Activated CD4-positive, alpha-beta T cell treated with anti-CD3 and anti-CD28 coated beads for 48 hours (primary cell): ENCODE data around the gene RAB11FIP3.

Source experiments
- DNase-seq: peaks from one replicate; pipeline ENCODE4 v3.0.0-alpha.2; 2020

RAB11FIP3 gene

DNA sequence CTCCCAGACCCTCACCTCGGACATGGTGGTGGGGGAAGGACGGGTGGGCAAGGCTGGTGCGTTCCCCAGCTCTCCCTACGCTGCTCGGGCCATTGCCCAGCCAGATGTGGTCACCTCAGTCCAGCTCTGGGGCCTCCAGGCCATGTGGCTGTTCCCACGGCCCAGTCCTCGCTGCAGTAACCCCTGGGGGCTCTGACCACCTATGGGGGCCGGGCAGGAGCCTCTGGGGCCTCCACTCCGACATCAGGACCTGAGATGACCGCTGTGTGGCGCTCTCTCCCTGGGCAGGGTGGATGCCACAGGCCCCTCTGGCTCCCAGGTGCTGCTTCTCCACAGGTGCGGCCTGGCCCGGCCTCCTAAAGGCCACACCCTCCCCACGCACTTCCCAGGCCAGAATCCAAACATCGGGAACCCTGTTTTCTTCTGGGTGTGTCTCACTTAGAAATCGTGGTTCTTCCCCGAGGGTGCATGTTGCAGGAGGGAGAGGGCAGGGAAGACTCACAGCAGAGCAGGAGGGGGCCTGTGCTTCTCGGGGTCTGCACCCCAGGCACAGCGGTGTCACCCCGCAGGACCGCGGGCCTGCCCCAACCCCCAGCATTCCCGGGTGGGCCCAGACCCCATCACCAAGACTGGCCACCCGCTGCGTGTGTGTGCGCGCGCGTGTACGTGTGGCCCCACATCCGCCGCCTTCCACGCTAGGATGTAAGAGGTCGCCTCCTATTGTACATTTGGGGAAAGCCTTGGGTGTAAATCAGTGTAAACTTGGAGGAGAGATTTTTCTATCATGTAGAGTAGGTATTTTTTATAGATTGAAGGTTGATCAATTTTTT lies 96.1 kb downstream of the RAB11FIP3 start:
- DNase-seq, result no peak

- DNase-seq, result no peak
Observed at GRCh38 chr16:522320-523096, 97.1 kb downstream of the RAB11FIP3 start.

DNA sequence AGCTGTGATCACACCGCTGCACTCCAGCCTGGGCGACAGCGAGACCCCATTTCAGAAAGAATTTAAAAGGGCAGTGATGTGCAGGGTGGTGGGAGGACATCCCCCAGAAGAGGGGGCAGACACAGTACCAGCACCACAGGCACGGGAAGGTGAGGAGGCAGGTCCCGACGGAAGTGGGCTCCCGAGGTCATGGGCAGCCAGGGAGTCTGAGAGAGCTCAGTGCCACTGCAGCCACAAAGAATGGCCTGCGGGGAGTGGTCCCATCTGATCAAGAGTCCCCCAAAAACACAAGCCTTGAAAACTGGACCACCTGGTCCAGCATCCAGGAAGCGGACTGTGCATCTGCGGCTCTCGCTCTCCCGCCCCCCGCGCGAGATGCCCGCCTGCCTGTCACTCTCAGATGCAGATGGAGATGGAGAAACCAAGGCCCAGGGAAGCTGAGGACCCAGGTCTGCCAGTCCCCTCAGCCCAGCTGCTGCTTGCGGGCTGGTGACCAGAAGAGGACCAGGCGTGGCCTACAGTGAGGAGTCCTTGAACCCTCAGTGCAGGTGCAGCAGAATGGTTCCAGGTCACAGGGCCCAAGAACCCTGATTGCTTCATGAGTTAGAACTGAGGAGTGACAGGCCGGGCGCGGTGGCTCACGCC lies 97.8 kb downstream of the RAB11FIP3 start:
- no peak for DNase-seq

- no peak for DNase-seq
Observed at GRCh38 chr16:524274-525040, 99.0 kb downstream of the RAB11FIP3 start.

- no peak for DNase-seq
Observed at GRCh38 chr16:525123-525519, 99.7 kb downstream of the RAB11FIP3 start.

DNA sequence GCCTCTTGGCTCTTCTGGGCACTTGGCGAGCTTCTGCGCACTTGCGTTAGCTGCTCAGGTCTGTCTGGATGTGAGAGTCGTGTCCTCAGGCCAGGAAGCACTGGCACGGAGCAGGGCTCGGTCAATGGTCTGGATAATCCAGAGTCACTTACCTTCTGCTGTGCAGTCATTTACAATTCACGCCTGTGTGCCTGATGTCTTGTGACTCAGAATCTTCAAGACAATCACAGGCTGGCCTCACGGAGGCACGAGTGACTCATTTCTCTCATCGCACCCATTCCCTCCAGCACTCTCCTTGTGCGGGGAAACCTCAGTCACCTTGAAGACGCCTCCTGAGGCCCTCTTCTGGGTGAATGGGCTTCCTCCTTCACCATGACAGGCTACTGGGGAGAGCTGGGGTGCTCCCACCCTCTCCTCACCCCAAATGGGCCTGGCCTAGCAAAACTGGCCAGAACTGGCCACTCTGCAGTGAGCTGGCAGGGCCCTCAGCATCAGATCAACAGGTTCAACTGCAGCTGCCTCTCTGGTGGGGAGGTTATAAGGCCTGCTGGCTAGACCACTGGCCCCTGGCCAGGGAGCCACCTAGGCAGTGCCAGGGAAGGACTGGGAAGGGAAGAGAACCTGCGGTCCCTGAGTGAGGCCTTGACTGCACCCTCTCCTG lies 100.2 kb downstream of the RAB11FIP3 start:
- peak; percentile 88 for DNase-seq

DNA sequence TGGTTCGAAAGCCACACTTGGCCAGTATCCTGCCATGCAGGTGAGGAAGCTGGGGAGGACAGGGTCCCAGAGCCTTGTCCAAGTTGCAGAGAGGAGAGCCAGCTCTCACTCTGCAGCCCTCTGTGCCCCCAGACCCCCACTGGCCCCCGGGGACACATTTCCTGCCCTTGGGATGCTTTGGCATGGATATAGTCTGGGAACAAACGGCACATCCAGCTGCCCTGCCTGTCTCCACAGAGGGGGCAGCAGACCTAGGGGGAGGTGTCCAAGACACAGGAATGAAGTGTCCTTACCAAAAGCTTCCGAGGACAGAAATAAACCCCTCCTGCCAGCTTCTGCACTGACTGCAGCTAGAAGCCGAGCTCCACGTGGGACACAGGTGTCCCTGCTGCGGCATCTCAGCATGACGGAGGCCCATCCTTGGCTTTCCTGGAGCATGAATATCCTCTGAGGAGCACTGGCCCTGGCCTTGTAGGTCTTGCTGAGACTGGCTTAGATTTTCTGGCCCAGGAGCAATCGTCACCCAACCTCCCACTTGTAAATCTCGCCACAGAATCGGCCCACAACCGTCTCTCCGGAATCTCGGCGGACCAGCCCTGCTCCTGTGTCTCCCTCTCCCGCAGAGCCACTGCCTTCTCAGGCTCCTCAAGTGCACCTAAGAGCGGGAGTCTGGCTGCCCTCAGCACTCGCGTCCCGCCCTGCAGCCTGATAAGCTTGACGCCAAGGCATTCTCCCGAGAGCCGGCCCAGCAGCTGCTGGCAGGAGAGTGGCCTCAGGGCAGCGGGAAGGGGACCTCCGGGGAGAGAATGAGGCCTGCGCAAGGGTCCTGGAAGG lies 100.9 kb downstream of the RAB11FIP3 start:
- DNase-seq, result peak; percentile 50

DNA sequence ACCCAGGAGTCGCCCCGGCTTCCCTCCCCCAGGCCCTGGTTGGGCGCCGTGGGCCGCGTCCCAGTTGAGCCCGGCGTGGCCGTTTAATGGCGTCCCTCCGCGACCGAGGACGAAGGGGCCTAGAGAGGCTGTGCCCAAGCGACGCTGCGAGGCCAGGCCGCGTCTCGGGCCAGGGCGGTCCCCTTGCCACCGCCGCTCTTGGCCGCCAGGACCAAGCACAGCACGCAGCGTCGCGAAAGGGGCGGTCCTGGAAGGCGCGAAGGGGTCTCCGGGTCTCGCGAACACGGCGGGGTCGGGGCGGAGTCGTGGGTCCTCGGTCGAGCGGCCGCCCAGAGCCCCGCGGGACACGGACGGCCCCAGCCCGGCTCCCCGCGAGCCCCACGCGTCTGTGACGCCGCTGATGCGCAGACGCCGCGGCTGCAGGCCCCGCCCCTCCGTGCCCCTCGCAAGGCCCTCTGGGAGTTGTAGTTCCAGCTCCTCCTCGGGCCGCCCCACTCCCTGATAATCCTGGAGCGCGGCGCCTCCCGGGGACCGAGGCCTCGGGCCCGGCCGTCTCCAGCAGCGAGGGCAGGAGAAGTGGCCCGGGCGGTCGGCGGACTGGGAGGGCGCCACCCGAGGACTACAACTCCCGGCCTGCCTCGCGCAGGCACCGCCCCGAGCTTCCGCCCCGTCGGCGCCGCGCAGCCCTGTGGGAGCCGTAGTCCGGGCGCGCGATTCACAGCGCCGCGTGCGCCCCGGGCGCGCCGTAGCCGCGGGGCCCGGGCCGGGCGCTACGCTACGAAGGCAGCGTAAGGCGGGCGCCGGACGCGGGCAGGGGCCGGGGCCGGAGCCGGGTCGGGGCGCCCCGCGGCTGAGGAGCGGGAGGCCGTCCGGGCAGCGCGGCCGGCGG lies 101.8 kb downstream of the RAB11FIP3 start, which contains the start of gene CAPN15:
CAPN15 (plus strand) TSS at position 698 of the 889 bp plus-strand sequence. CDS start 19,127 bp downstream, outside the sequence.
- DNase-seq, result peak; percentile 90

DNA sequence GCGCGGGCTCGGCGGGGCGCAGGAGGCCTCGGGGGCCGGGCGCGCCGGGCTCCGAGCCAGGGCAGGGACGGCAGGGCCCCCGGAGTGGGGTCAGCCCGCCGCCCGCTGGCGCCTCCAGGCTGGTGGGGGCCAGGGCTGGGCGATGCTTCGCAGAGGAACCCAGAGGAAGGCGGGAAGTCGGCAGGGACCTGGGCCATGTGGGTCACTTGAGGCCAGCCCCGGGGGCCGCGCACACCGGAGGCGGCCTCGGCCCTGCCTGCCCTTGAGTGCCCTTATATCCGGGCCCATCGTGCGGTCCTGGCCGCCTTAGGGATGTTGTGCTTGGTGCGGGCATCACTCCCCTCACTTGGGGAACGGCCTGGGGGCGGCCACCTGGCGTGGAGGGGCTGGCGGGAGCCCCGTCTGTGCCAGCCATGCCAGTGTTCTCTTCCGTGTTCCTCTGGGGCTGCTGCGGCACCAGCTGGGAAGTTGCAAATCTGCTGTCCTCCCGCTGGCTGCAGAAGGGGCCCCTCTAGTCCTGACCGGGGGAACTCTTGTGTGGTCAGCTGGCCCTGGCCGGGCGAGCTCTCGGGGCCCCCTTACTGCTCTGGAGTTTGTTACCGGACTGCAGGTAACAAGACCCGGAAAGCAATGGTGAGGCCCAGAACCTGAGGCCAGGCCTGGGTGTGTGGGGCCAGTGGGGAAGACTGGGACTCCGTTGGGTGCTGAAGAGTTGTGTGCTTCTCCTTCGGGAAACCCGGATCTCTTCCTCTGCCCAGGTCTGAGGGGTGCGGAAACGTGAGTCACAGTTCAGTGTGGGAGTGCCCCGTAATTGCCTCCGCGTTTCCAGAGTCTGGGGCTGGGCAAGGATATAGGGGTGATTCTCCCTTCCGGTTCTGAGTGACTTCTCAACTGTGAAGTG lies 102.9 kb downstream of the RAB11FIP3 start:
- peak; percentile 63 for DNase-seq

- peak; percentile 36 for DNase-seq
Observed at GRCh38 chr16:529012-529575, 103.6 kb downstream of the RAB11FIP3 start.

DNA sequence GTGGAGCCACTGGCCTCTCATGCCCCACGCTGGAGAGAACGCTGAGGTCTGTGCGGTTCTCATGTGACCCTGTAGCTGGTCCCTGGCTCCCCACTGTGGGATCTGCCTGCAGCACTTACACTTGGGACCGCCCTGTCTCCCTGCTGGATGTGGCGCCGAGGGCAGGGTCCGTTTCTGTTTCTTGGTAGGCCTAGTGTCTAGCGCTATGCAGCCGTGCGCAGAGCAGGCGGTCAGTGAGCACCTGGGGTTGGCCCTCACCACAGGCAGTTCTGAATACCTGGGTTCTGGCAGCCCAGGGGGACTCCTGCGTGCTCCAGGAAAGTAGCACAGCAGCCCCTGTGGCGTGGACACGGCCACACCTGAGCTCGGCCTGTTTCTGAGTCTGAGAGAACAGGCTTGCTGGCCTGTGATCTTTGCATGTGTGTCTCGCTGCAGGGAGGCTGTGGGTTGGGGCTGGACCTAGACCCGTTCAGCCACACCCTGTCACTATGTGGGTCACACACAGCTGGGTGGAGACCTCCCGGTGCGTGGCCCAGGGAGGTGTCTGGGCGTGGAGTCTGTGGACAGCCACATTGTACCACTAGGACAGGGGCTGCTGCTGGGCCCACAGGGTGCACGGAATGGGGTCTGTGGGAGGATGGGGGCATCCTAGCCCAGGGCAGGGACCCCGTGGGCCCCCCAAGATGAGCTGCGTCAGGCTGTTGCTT lies 104.8 kb downstream of the RAB11FIP3 start:
- DNase-seq, result no peak

DNA sequence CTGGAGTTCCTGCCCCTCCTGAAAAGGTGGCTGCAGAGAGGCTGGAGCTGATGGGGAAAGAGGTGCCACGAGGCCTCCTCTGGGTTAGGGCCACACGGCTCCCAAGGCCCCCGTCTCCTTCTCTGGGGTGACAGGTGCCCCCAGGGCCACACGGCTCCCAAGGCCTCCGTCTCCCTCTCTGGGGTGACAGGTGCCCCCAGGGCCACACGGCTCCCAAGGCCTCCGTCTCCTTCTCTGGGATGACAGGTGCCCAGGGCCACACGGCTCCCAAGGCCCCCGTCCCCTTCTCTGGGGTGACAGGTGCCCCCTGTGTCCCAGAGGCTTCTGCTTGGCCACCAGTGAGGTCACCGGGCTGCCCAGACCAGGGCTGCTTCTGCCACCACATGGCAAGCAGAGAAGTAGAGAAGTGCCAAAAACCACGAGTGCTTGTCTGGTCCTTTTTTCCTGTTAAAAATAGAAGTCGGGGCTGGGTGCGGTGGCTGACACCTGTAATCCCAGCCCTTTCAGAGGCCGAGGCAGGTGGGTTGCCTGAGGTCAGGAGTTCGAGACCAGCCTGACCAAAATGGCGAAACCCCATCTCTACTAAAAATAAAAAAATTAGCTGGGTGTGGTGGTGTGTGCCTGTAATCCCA lies 106.2 kb downstream of the RAB11FIP3 start:
- DNase-seq, result no peak

DNA sequence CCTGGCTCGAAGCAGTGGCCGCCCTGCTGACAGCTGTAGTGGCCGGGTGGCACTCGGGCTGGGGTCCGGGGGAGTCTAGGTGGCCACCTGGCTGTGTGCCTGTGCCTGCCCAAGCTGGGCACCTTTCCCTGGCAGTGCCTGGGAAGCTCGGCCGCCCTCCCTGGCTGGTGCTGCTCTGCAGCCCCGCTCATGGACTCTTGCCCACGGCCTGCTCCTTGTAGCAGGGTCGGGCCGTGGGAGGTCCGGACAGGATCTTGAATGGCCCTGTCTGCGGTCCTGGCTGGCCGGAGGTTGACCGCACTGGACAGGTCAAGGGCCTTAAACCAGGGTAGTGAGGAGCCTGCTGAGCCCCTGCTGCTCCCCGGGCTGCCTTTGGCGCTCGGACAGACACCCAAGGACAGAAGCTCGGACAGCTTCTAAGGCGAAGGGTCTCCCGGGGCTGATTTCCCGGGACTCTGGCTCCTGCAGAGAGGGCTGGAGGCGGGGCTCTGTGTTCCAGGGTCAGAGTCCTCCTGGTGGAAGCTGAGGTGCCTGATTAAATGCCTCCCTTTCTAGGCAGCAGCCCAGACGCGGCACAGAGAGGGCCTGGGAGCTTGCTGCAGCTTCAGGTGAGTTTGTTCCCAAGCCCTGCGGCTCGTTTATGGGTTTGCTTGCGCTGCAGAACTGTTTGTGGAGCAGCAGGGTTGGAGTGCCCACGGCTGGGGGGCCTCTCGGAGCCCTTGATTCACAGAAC lies 108.1 kb downstream of the RAB11FIP3 start:
- no peak for DNase-seq

DNA sequence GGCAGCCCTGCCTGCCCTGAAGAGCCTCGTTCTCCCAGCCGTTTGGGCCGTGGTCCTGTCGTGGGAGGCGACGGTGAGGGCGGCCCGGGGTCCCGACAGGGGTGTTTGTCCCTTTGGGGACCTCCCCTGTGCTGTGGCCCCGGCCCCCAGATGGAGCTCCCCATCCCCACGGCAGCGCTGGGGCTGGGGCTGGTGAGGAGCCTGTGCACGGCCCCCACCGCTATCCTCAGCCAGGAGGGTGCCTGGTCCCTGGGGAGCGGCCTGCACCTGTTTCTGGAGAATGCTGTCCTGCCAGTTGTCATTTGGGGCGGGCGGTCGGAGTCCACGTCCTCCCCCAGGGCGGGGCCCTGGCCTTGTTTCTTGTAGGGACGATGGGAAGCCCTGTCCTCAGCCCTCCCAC lies 108.7 kb downstream of the RAB11FIP3 start:
- no peak for DNase-seq

- no peak for DNase-seq
Observed at GRCh38 chr16:534856-535445, 109.5 kb downstream of the RAB11FIP3 start.
